Endothelial cell of umbilical vein (primary cell): Measurements from ENCODE around the gene CIAPIN1. TPM values are rescaled to one million over a fixed set of nuclear protein-coding genes. Genes with fewer than 3 reads are reported as not detected.

Experiments
- BruUV-seq: library from RNA; stranded (reverse); fragments of 400-500 nt; replicated peaks from 2 replicates; lab custom pipeline; 2021; lab: Mats Ljungman, UMichigan
- CTCF ChIA-PET: fragments of 300-600, 350-600 bp; sonication (Branson Sonifier 250); formaldehyde crosslinking; loops from one replicate; lab custom pipeline; 2021; ENCODE audit warnings: antibody characterized with exemption, inconsistent platforms; lab: Charles Lee
- POLR2A ChIA-PET: fragments of 300-600, 350-600 bp; sonication (Branson Sonifier 250); formaldehyde crosslinking; loops from one replicate; lab custom pipeline; 2021; ENCODE audit warnings: antibody characterized with exemption, inconsistent platforms; lab: Charles Lee
- DNase-seq: peaks from one replicate; pipeline ENCODE4 v3.0.0-alpha.2; 2011; ENCODE audit warnings: low read depth, low spot score
- FAIRE-seq: peaks from 2 replicates; lab custom pipeline; 2011; peaks lifted over from hg19 to GRCh38; lab: Jason Lieb, UNC
- H2AFZ ChIP-seq: 2 replicates; pipeline ENCODE4 v1.6.0; 2012; ENCODE audit warnings: low read depth, low read length, control low read depth, inconsistent platforms
- H3K27ac ChIP-seq: 2 replicates; pipeline ENCODE4 v1.5.1; 2011; ENCODE audit warnings: low read depth, mild to moderate bottlenecking, control low read depth, low read length, moderate library complexity; ENCODE audit not compliant: insufficient read depth
- H3K27me3 ChIP-seq, 2 experiments: 2 replicates each; pipeline versions ENCODE4 v1.6.0 to v1.6.1; 2011; ENCODE audit warnings: low read length in 2 of 2, mixed read lengths in 1 of 2; ENCODE audit not compliant: control insufficient read depth in 2 of 2, insufficient read depth in 2 of 2
- H3K36me3 ChIP-seq, 2 experiments: 2 replicates in 1 of 2; 3 replicates in 1 of 2; pipeline ENCODE4 v1.5.1; 2011; ENCODE audit warnings: low read length in 2 of 2, mild to moderate bottlenecking in 1 of 2, moderate library complexity in 1 of 2; ENCODE audit not compliant: control insufficient read depth in 2 of 2, insufficient read depth in 2 of 2; ENCODE audit errors: extremely low read depth in 1 of 2
- H3K4me1 ChIP-seq: 3 replicates; pipeline ENCODE4 v1.5.1; 2011; ENCODE audit warnings: mild to moderate bottlenecking, low read length; ENCODE audit not compliant: control insufficient read depth, insufficient read depth; ENCODE audit errors: extremely low read depth
- H3K4me2 ChIP-seq: 2 replicates; pipeline ENCODE4 v1.6.1; 2011; ENCODE audit warnings: low read length, control low read depth, mixed read lengths; ENCODE audit not compliant: insufficient read depth
- H3K4me3 ChIP-seq, 3 experiments: fragments of 200-600 bp in 1 of 3; sonication (generic), shearing (Covaris generic) in 1 of 3; replicated peaks in 1 of 3; 2 replicates each; pipeline ENCODE4 v1.5.1; 2011 to 2016; ENCODE audit warnings: control low read depth in 3 of 3, low read length in 3 of 3, mild to moderate bottlenecking in 2 of 3, inconsistent platforms in 1 of 3, low read depth in 1 of 3, moderate library complexity in 1 of 3; ENCODE audit not compliant: insufficient read depth in 1 of 3
- H3K79me2 ChIP-seq: 2 replicates; pipeline ENCODE4 v1.6.0; 2012; ENCODE audit warnings: low read length, inconsistent platforms; ENCODE audit not compliant: control insufficient read depth, insufficient read depth
- H3K9ac ChIP-seq: replicated peaks from 2 replicates; pipeline ENCODE3; 2011; ENCODE audit warnings: low read length, control low read depth; ENCODE audit not compliant: insufficient read depth; ENCODE audit errors: extremely low read depth
- H3K9me1 ChIP-seq: replicated peaks from 3 replicates; pipeline ENCODE4 v1.6.0; 2011; ENCODE audit warnings: mild to moderate bottlenecking, low read length; ENCODE audit not compliant: control insufficient read depth, insufficient read depth; ENCODE audit errors: extremely low read depth
- H3K9me3 ChIP-seq: replicated peaks from 2 replicates; pipeline ENCODE4 v1.5.1; 2012; ENCODE audit warnings: low read length, inconsistent platforms; ENCODE audit not compliant: control insufficient read depth, insufficient read depth
- H4K20me1 ChIP-seq: replicated peaks from 2 replicates; pipeline ENCODE3; 2011; ENCODE audit warnings: mild to moderate bottlenecking, low read length; ENCODE audit not compliant: control insufficient read depth, insufficient read depth; ENCODE audit errors: extremely low read depth
- CTCF ChIP-seq, 2 donors: IDR thresholded peaks; 1 replicate in 1 of 2; 2 replicates in 1 of 2; pipeline ENCODE4 v1.5.1; 2011; ENCODE audit warnings: low read length in 2 of 2, mild to moderate bottlenecking in 2 of 2, moderate library complexity in 2 of 2, control low read depth in 1 of 2, inconsistent platforms in 1 of 2, low read depth in 1 of 2; ENCODE audit not compliant: insufficient read depth in 1 of 2; ENCODE audit errors: extremely low read depth in 1 of 2
- EZH2 ChIP-seq: IDR thresholded peaks from 2 replicates; pipeline ENCODE4 v1.6.1; 2012; ENCODE audit warnings: borderline replicate concordance, low read depth, mild to moderate bottlenecking, moderate library complexity, low read length, inconsistent platforms; ENCODE audit not compliant: severe bottlenecking
- FOS ChIP-seq: IDR thresholded peaks from 2 replicates; pipeline ENCODE4 v1.6.1; 2011; ENCODE audit warnings: mild to moderate bottlenecking, low read length, moderate library complexity, borderline replicate concordance; ENCODE audit not compliant: insufficient read depth
- GATA2 ChIP-seq: IDR thresholded peaks from 2 replicates; pipeline ENCODE4 v1.7.0; 2011; ENCODE audit warnings: low read depth, mild to moderate bottlenecking, moderate library complexity, mixed read lengths, low read length; ENCODE audit not compliant: insufficient read length, insufficient read depth
- JUN ChIP-seq: IDR thresholded peaks from 2 replicates; pipeline ENCODE4 v1.6.1; 2011; ENCODE audit warnings: borderline replicate concordance, low read depth; ENCODE audit not compliant: insufficient read length, insufficient read depth
- MAX ChIP-seq: IDR thresholded peaks from 2 replicates; pipeline ENCODE4 v1.6.1; 2011; ENCODE audit not compliant: insufficient read depth, insufficient read length
- MYC ChIP-seq: IDR thresholded peaks from one replicate; pipeline ENCODE4 v1.6.1; 2011; ENCODE audit warnings: mild to moderate bottlenecking, low read depth, low read length
- POLR2A ChIP-seq: IDR thresholded peaks from 2 replicates; pipeline ENCODE4 v1.6.1; 2012; ENCODE audit warnings: low read depth, mild to moderate bottlenecking, control low read depth, low read length
- POLR2AphosphoS5 ChIP-seq: IDR thresholded peaks from 2 replicates; pipeline ENCODE4 v1.6.1; 2012; ENCODE audit warnings: low read depth, mild to moderate bottlenecking, control low read depth, low read length, moderate library complexity; ENCODE audit not compliant: insufficient read depth
- dilution Hi-C: fragments of 300-500 bp; cut with MboI; formaldehyde crosslinking; loops from one replicate; pipeline ENCODE4 v1.15.0; 2019; ENCODE audit warnings: low sequenced_read_pairs; ENCODE audit not compliant: extremely low pct_ligation_motif_present
- intact Hi-C: fragments of 100-400 bp; cut with micrococcal nuclease; formaldehyde crosslinking; loops from one replicate; pipeline ENCODE4 v1.10.0; 2022
- polyA plus RNA-seq, 4 experiments: library from polyadenylated mRNA; depleted of rRNA in 3 of 4; stranded (reverse) in 3 of 4; unstranded in 1 of 4; fragments of >200 nt; gene quantifications; 2 replicates each; pipeline versions ENCODE4 v1.2.1 to v1.2.3, GENCODE V29; 2011 to 2012; ENCODE audit warnings: missing spikeins in 1 of 4
- total RNA-seq: library from RNA; stranded (reverse); gene quantifications from 2 replicates; pipeline ENCODE4 v1.2.3, GENCODE V29; 2021

Gene CIAPIN1
- total and polyA plus RNA-seq, 2 donors (not counting 3 experiments of a cell fraction or from before 2014, with no cell fraction given) = 74.6 to 77.9 TPM

GRCh38 chr16:57469046-57469445 lies 21.9 kb upstream of the CIAPIN1 start:
- CTCF ChIA-PET = no interaction called here

More at GRCh38 chr16:57469046-57469445, 21.9 kb upstream of the CIAPIN1 start:
- DNase-seq = no peak
- H3K36me3 ChIP-seq = peaks cover 13 to 61% of the 10 kb centered on the region in 2 experiments
- no peak overlapping the region for H3K9ac ChIP-seq
- no TSS peak for BruUV-seq
- intact Hi-C loops = no loop called here
- TF ChIP-seq JUN (no peak), POLR2A (no peak), GATA2 (no peak), CTCF (IDR thresholded peaks at IDR 0.05; ENCODE audit: extremely low read depth in 1 of 2, insufficient read depth in 1 of 2, low read depth in 1 of 2, low read length in 2 of 2) (no peak), EZH2 (no peak), POLR2AphosphoS5 (no peak), FOS (no peak), MAX (no peak), MYC (no peak)
- POLR2A ChIA-PET = no interaction called here
- H3K4me2 ChIP-seq = no peak overlapping the region
- H3K4me1 ChIP-seq = peaks cover 5% of the 10 kb centered on the region
- H2AFZ ChIP-seq = no peak overlapping the region
- no peak overlapping the region for H3K27ac ChIP-seq
- H3K9me3 ChIP-seq = no peaks in the 10 kb centered on the region
- no peaks in the 10 kb centered on the region for H3K9me1 ChIP-seq
- H3K27me3 ChIP-seq = no peaks in the 10 kb centered on the region
- no peak overlapping the region for H3K4me3 ChIP-seq
- H4K20me1 ChIP-seq = no peaks in the 10 kb centered on the region
- no peak for FAIRE-seq
- dilution Hi-C loops = no loop called here
- peaks cover 5% of the 10 kb centered on the region for H3K79me2 ChIP-seq
